Calu3 (cell line): Measurements from ENCODE around the gene C19orf44. TPM values are rescaled to one million over a fixed set of nuclear protein-coding genes. Genes with fewer than 3 reads are reported as not detected.

ENCODE experiments used
- BruUV-seq: library from RNA; stranded (reverse); fragments of 400-500 nt; replicated peaks from 2 replicates; lab custom pipeline; 2021; lab: Mats Ljungman, UMichigan
- CTCF ChIA-PET: fragments of 300-600 bp; sonication (Branson Sonifier 250); formaldehyde crosslinking; loops from one replicate; lab custom pipeline; 2022; ENCODE audit warnings: antibody characterized with exemption; lab: Charles Lee
- DNase-seq: peaks from one replicate; pipeline ENCODE4 v3.0.0; 2022
- H3K27ac Mint-ChIP-seq: one replicate; pipeline ENCODE4 v1.8.0; 2022; ENCODE audit warnings: mixed read lengths; ENCODE audit not compliant: unreplicated experiment
- H3K27me3 Mint-ChIP-seq: one replicate; pipeline ENCODE4 v1.8.0; 2022; ENCODE audit warnings: mixed read lengths; ENCODE audit not compliant: unreplicated experiment
- H3K36me3 Mint-ChIP-seq: one replicate; pipeline ENCODE4 v1.8.0; 2022; ENCODE audit warnings: mild to moderate bottlenecking, moderate library complexity, mixed read lengths; ENCODE audit not compliant: insufficient read depth, unreplicated experiment
- H3K4me1 Mint-ChIP-seq: one replicate; pipeline ENCODE4 v1.8.0; 2022; ENCODE audit warnings: mild to moderate bottlenecking, low read depth, mixed read lengths; ENCODE audit not compliant: unreplicated experiment
- H3K4me3 Mint-ChIP-seq: one replicate; pipeline ENCODE4 v1.8.0; 2022; ENCODE audit warnings: mild to moderate bottlenecking, low read depth, moderate library complexity, mixed read lengths; ENCODE audit not compliant: unreplicated experiment
- H3K9me3 Mint-ChIP-seq: one replicate; pipeline ENCODE4 v1.8.0; 2022; ENCODE audit warnings: low read depth, mixed read lengths; ENCODE audit not compliant: unreplicated experiment
- intact Hi-C: fragments of 100-400 bp; cut with micrococcal nuclease; formaldehyde crosslinking; loops from one replicate; pipeline ENCODE4 v1.10.0; 2022; ENCODE audit not compliant: unreplicated experiment
- total RNA-seq: library from RNA; stranded (reverse); gene quantifications from 2 replicates; pipeline ENCODE4 v1.2.3, GENCODE V29; 2022
- TF ChIP-seq, protein P1 (sequence below): fragments of 200-600 bp; IDR thresholded peaks from one replicate; pipeline ENCODE4 v1.8.0; 2022; ENCODE audit warnings: antibody characterized with exemption; ENCODE audit not compliant: unreplicated experiment

Gene C19orf44
- total RNA-seq, 1 experiment from 2014 or later = 4.5 TPM

GRCh38 chr19:16532440-16533234, 36.4 kb downstream of the C19orf44 start:
- Mint-ChIP-seq H3K4me3 (no peak overlapping the region), H3K4me1 (no peaks in the 10 kb centered on the region), H3K27me3 (no peaks in the 10 kb centered on the region), H3K27ac (no peak overlapping the region), H3K36me3 (peaks cover 56% of the 10 kb centered on the region), H3K9me3 (no peaks in the 10 kb centered on the region)
- TF ChIP-seq, protein P1, sequence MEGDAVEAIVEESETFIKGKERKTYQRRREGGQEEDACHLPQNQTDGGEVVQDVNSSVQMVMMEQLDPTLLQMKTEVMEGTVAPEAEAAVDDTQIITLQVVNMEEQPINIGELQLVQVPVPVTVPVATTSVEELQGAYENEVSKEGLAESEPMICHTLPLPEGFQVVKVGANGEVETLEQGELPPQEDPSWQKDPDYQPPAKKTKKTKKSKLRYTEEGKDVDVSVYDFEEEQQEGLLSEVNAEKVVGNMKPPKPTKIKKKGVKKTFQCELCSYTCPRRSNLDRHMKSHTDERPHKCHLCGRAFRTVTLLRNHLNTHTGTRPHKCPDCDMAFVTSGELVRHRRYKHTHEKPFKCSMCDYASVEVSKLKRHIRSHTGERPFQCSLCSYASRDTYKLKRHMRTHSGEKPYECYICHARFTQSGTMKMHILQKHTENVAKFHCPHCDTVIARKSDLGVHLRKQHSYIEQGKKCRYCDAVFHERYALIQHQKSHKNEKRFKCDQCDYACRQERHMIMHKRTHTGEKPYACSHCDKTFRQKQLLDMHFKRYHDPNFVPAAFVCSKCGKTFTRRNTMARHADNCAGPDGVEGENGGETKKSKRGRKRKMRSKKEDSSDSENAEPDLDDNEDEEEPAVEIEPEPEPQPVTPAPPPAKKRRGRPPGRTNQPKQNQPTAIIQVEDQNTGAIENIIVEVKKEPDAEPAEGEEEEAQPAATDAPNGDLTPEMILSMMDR = no peak
- no peak for DNase-seq
- intact Hi-C loops = no loop called here
- no TSS peak for BruUV-seq
- CTCF ChIA-PET = no interaction called here

- DNase-seq = no peak
- Mint-ChIP-seq H3K27ac (no peak overlapping the region), H3K4me3 (no peak overlapping the region), H3K4me1 (no peaks in the 10 kb centered on the region), H3K27me3 (no peaks in the 10 kb centered on the region), H3K9me3 (no peaks in the 10 kb centered on the region), H3K36me3 (peaks cover 65% of the 10 kb centered on the region)
- TF ChIP-seq, protein P1 = no peak
- CTCF ChIA-PET = no interaction called here
- intact Hi-C loops = no loop called here
- BruUV-seq = no TSS peak
These were observed 39.2 kb downstream of the C19orf44 start for GRCh38 chr19:16535381-16535780.

GRCh38 chr19:16536130-16536529, 39.9 kb downstream of the C19orf44 start:
- TF ChIP-seq, protein P1 = no peak
- no peak overlapping the region for H3K4me3 Mint-ChIP-seq
- no peak for DNase-seq
- H3K9me3 Mint-ChIP-seq = no peaks in the 10 kb centered on the region
- no peaks in the 10 kb centered on the region for H3K27me3 Mint-ChIP-seq
- intact Hi-C loops = no loop called here
- no TSS peak for BruUV-seq
- H3K4me1 Mint-ChIP-seq = no peaks in the 10 kb centered on the region
- H3K27ac Mint-ChIP-seq = no peak overlapping the region
- CTCF ChIA-PET = interaction anchor here (0.6 kb wide), 1 partner anchor 152 kb away, joined by 4 read pairs; no protein-coding TSS in a partner anchor
- H3K36me3 Mint-ChIP-seq = peaks cover 68% of the 10 kb centered on the region

GRCh38 chr19:16537111-16537510, 40.9 kb downstream of the C19orf44 start:
- TF ChIP-seq, protein P1 = no peak
- no TSS peak for BruUV-seq
- Mint-ChIP-seq H3K27ac (no peak overlapping the region), H3K4me3 (no peak overlapping the region), H3K4me1 (no peaks in the 10 kb centered on the region), H3K9me3 (no peaks in the 10 kb centered on the region), H3K36me3 (peaks cover 68% of the 10 kb centered on the region), H3K27me3 (no peaks in the 10 kb centered on the region)
- no peak for DNase-seq
- intact Hi-C loops = no loop called here
- CTCF ChIA-PET = no interaction called here
